GM23248 (cell line): ENCODE data around the gene RENBP. TPM values are rescaled to one million over a fixed set of nuclear protein-coding genes. Genes with fewer than 3 reads are reported as not detected.
A peak's percentile ranks its signal among the peaks of the same experiment; 100 is the strongest.

Experiments used
- DNase-seq: peaks from one replicate; pipeline ENCODE4 v3.0.0-alpha.2; 2015
- H2AFZ ChIP-seq: fragments of 200-600 bp; sonication (generic); 2 replicates; pipeline ENCODE4 v1.6.1; 2016; ENCODE audit warnings: antibody characterized with exemption
- H3F3A ChIP-seq: fragments of 200-600 bp; sonication (generic); 2 replicates; pipeline ENCODE4 v1.6.1; 2016; ENCODE audit warnings: mild to moderate bottlenecking, antibody characterized with exemption, mixed run types; ENCODE audit not compliant: insufficient read depth
- H3K27ac ChIP-seq: fragments of 200-600 bp; sonication (generic); 2 replicates; pipeline ENCODE4 v1.5.1; 2016; ENCODE audit warnings: mild to moderate bottlenecking
- H3K27me3 ChIP-seq: fragments of 200-600 bp; sonication (generic); replicated peaks from 2 replicates; pipeline ENCODE4 v1.6.1; 2016; ENCODE audit warnings: mild to moderate bottlenecking; ENCODE audit not compliant: insufficient read depth
- H3K36me3 ChIP-seq: fragments of 200-600 bp; sonication (generic); 2 replicates; pipeline ENCODE4 v1.6.1; 2016; ENCODE audit warnings: low read depth, mild to moderate bottlenecking
- H3K4me1 ChIP-seq: fragments of 200-600 bp; sonication (generic); 2 replicates; pipeline ENCODE4 v1.6.1; 2016; ENCODE audit warnings: mild to moderate bottlenecking; ENCODE audit not compliant: insufficient read depth
- H3K4me2 ChIP-seq: fragments of 200-600 bp; sonication (generic); one replicate; pipeline ENCODE4 v1.6.1; 2016; ENCODE audit warnings: mild to moderate bottlenecking; ENCODE audit not compliant: unreplicated experiment
- H3K4me3 ChIP-seq: fragments of 200-600 bp; sonication (generic); 2 replicates; pipeline ENCODE4 v1.5.1; 2016; ENCODE audit warnings: mild to moderate bottlenecking
- H3K79me2 ChIP-seq: fragments of 200-600 bp; sonication (generic); 2 replicates; pipeline ENCODE4 v1.6.1; 2016; ENCODE audit warnings: mild to moderate bottlenecking; ENCODE audit not compliant: insufficient read depth
- H3K9ac ChIP-seq: fragments of 200-600 bp; sonication (generic); 2 replicates; pipeline ENCODE4 v1.6.1; 2016; ENCODE audit warnings: mild to moderate bottlenecking
- H3K9me2 ChIP-seq: fragments of 200-600 bp; sonication (generic); 2 replicates; pipeline ENCODE4 v1.6.1; 2016; ENCODE audit warnings: mixed run types, mild to moderate bottlenecking, moderate library complexity; ENCODE audit not compliant: insufficient read depth
- H3K9me3 ChIP-seq: fragments of 200-600 bp; sonication (generic); one replicate; pipeline ENCODE4 v1.6.1; 2017; ENCODE audit warnings: low read depth
- H4K20me1 ChIP-seq: fragments of 200-600 bp; sonication (generic); 2 replicates; pipeline ENCODE4 v1.6.0; 2016; ENCODE audit not compliant: insufficient read depth
- EZH2 ChIP-seq: fragments of 200-600 bp; sonication (generic); IDR thresholded peaks from 2 replicates; pipeline ENCODE4 v1.6.1; 2018; ENCODE audit warnings: antibody characterized with exemption, mild to moderate bottlenecking; ENCODE audit not compliant: insufficient read depth, poor library complexity, severe bottlenecking
- EZH2phosphoT487 ChIP-seq: fragments of 200-600 bp; sonication (generic); IDR thresholded peaks from 2 replicates; pipeline ENCODE4 v1.6.1; 2018; ENCODE audit warnings: antibody characterized with exemption, moderate library complexity, mild to moderate bottlenecking, low read depth; ENCODE audit not compliant: insufficient read depth
- WGBS, 2 experiments: methylation state at CpG; one replicate each; pipeline ENCODE4 v1.1.6; 2015 to 2017; ENCODE audit warnings: low lambda C conversion rate in 2 of 2, low coverage in 1 of 2; ENCODE audit errors: missing lambda C conversion rate in 2 of 2; 5-methylcytosine and 5-hydroxymethylcytosine counted together
- in situ Hi-C: fragments of 300-500 bp; cut with MboI; formaldehyde crosslinking; loops from 2 replicates; pipeline ENCODE4 v1.15.0; 2020
- polyA plus RNA-seq: library from polyadenylated mRNA; unstranded; fragments of >200 nt; fragmentation: Nextera tagmentation; extraction: Ambion mirVana; gene quantifications from 2 replicates; pipeline ENCODE4 v1.2.1, GENCODE V29; 2016
- total RNA-seq: library from RNA; depleted of rRNA; stranded (reverse); fragments of >200 nt; shearing (Covaris generic); gene quantifications from 2 replicates; pipeline ENCODE4 v1.2.3, GENCODE V29; 2014

The RENBP gene
- total and polyA plus RNA-seq, 2 experiments from 2014 or later = 0.11 TPM; not detected in 1

GRCh38 chrX:153926552-153926857 lies 17.9 kb downstream of the RENBP start:
- in situ Hi-C loops = no loop called here
- Histone ChIP-seq H4K20me1 (no peaks in the 10 kb centered on the region), H3F3A (0 out of 2 replicates have a peak, but pooled peaks cover 6% of the 10 kb centered on the region), H3K79me2 (0 out of 2 replicates have a peak, but pooled peaks cover 9% of the 10 kb centered on the region), H3K4me1 (no peaks in the 10 kb centered on the region), H3K27me3 (no peaks in the 10 kb centered on the region), H3K4me2 (no peak overlapping the region), H3K4me3 (no peak overlapping the region), H3K9me3 (no peaks in the 10 kb centered on the region), H3K9ac (no peak overlapping the region; the same call in 1 of the 2 replicates), H3K27ac (no peak overlapping the region), H3K36me3 (no peaks in the 10 kb centered on the region), H3K9me2 (no peaks in the 10 kb centered on the region), H2AFZ (no peak overlapping the region)
- TF ChIP-seq EZH2phosphoT487 = no peak
- TF ChIP-seq EZH2 = no peak
- 0% methylated on average over 1 to 3 of the region's 4 CpGs for WGBS, 2 experiments
- DNase-seq = no peak

- Histone ChIP-seq H3K9ac (peak within 1 kb of the TSS; percentile 98), H3F3A (0 out of 2 replicates have a peak, but pooled peaks cover 6% of the 10 kb centered on the region), H3K27ac (no peak within 1 kb of the TSS), H3K9me2 (no peaks in the 10 kb centered on the region), H4K20me1 (no peaks in the 10 kb centered on the region), H3K4me1 (no peaks in the 10 kb centered on the region), H3K79me2 (0 out of 2 replicates have a peak, but pooled peaks cover 3% of the 10 kb centered on the region), H3K4me3 (peak within 1 kb of the TSS; percentile 76), H3K36me3 (no peaks in the 10 kb centered on the region), H3K4me2 (peak within 1 kb of the TSS; percentile 91), H3K9me3 (no peaks in the 10 kb centered on the region), H3K27me3 (no peaks in the 10 kb centered on the region), H2AFZ (no peak within 1 kb of the TSS)
- DNase-seq = no peak
- WGBS, 2 experiments = 29 to 70% methylated on average over 6 to 30 of the region's 59 CpGs
- no peak for TF ChIP-seq EZH2phosphoT487
- TF ChIP-seq EZH2 = no peak
- in situ Hi-C loops = no loop called here
These were observed 18.5 kb downstream of the RENBP start, which contains the start of gene ARHGAP4 for GRCh38 chrX:153925739-153926551. TSS of gene ARHGAP4 (minus strand) at chrX:153926264. CDS start at chrX:153926202, 62 bp downstream.

- no peaks in the 10 kb centered on the region for H3K79me2 ChIP-seq
- H3K27me3 ChIP-seq = no peaks in the 10 kb centered on the region
- no peak overlapping the region for H3K9ac ChIP-seq
- WGBS, 2 experiments = 90 to 92% methylated on average over 2 to 4 of the region's 4 CpGs
- 0 out of 2 replicates have a peak, but pooled peaks cover 6% of the 10 kb centered on the region for H3F3A ChIP-seq
- H2AFZ ChIP-seq = no peak overlapping the region
- no peaks in the 10 kb centered on the region for H3K9me2 ChIP-seq
- in situ Hi-C loops = no loop called here
- no peaks in the 10 kb centered on the region for H4K20me1 ChIP-seq
- no peak overlapping the region for H3K27ac ChIP-seq
- H3K4me1 ChIP-seq = no peaks in the 10 kb centered on the region
- H3K4me2 ChIP-seq = no peak overlapping the region
- TF ChIP-seq EZH2 (no peak), EZH2phosphoT487 (no peak)
- H3K36me3 ChIP-seq = no peaks in the 10 kb centered on the region
- no peak overlapping the region for H3K4me3 ChIP-seq
- DNase-seq = no peak
- H3K9me3 ChIP-seq = no peaks in the 10 kb centered on the region
These were observed 19.1 kb downstream of the RENBP start for GRCh38 chrX:153925387-153925738.

- H3K4me3 ChIP-seq = no peak overlapping the region
- no peaks in the 10 kb centered on the region for H4K20me1 ChIP-seq
- TF ChIP-seq EZH2phosphoT487 (no peak), EZH2 (no peak)
- in situ Hi-C loops = no loop called here
- H3K4me2 ChIP-seq = no peak overlapping the region
- H3K36me3 ChIP-seq = no peaks in the 10 kb centered on the region
- peak; percentile 60 for DNase-seq
- no peak overlapping the region for H3K27ac ChIP-seq
- H3F3A ChIP-seq = 0 out of 2 replicates have a peak, but pooled peaks cover 4% of the 10 kb centered on the region
- H3K79me2 ChIP-seq = no peaks in the 10 kb centered on the region
- H2AFZ ChIP-seq = no peak overlapping the region
- 17 to 21% methylated on average over 9 to 14 of the region's 14 CpGs for WGBS, 2 experiments
- H3K9me2 ChIP-seq = no peaks in the 10 kb centered on the region
- no peaks in the 10 kb centered on the region for H3K27me3 ChIP-seq
- no peaks in the 10 kb centered on the region for H3K9me3 ChIP-seq
- no peaks in the 10 kb centered on the region for H3K4me1 ChIP-seq
- no peak overlapping the region for H3K9ac ChIP-seq
These were observed 20.1 kb downstream of the RENBP start for GRCh38 chrX:153924149-153924861.
